ENCODE results near the gene RFX1. TPM values are rescaled to one million over a fixed set of nuclear protein-coding genes. Genes with fewer than 3 reads are reported as not detected.

The RFX1 gene
- total and polyA plus RNA-seq, 2 experiments from 2014 or later = 8.9 to 11.8 TPM

GRCh38 chr19:13931391-13932148, 74.5 kb downstream of the RFX1 start:
- DNase-seq (ENCODE audit: low spot score) (no peak), ATAC-seq (no peak)
- Mint-ChIP-seq H3K36me3 (ENCODE audit: low read depth) (peaks cover 15% of the 10 kb centered on the region), H3K4me1 (peaks cover 26% of the 10 kb centered on the region), H3K27me3 (ENCODE audit: insufficient read depth, low read depth, poor library complexity) (peaks cover 7% of the 10 kb centered on the region), H3K27ac (no peak overlapping the region), H3K4me3 (no peak overlapping the region), H3K9me3 (no peaks in the 10 kb centered on the region; the same call in 2 of the 3 replicates)
- no peak overlapping the region for H2AFZ ChIP-seq
- no peaks in the 10 kb centered on the region for H3K79me2 ChIP-seq (replicated peaks; ENCODE audit: insufficient read depth)
- H3K4me3 ChIP-seq = no peak overlapping the region
- H3K4me1 ChIP-seq (ENCODE audit: insufficient read depth) = peaks cover 9% of the 10 kb centered on the region; the same call in 1 of the 2 replicates
- no peaks in the 10 kb centered on the region for H3K27me3 ChIP-seq (ENCODE audit: insufficient read depth)
- TF ChIP-seq REST (IDR thresholded peaks at IDR 0.05; ENCODE audit: unreplicated experiment) = no peak
- TF ChIP-seq ZNF114 (CRISPR knock-in tag; IDR thresholded peaks at IDR 0.05) = no peak
- TF ChIP-seq EZH2phosphoT487 (IDR thresholded peaks at IDR 0.05; ENCODE audit: unreplicated experiment) = no peak
- TF ChIP-seq JUNB (IDR thresholded peaks at IDR 0.05; ENCODE audit: unreplicated experiment) = no peak
- TF ChIP-seq STAT1 (IDR thresholded peaks at IDR 0.05; ENCODE audit: unreplicated experiment) = no peak
- TF ChIP-seq ZNF331 (CRISPR knock-in tag; IDR thresholded peaks at IDR 0.05; ENCODE audit: low read depth) = no peak
- no peak for TF ChIP-seq CTCF (conservative IDR thresholded peaks at IDR 0.05; ENCODE audit: low read depth in 2 of 2)
- no peak for TF ChIP-seq NANOG (IDR thresholded peaks at IDR 0.05; ENCODE audit: borderline replicate concordance)
- TF ChIP-seq, protein P1, sequence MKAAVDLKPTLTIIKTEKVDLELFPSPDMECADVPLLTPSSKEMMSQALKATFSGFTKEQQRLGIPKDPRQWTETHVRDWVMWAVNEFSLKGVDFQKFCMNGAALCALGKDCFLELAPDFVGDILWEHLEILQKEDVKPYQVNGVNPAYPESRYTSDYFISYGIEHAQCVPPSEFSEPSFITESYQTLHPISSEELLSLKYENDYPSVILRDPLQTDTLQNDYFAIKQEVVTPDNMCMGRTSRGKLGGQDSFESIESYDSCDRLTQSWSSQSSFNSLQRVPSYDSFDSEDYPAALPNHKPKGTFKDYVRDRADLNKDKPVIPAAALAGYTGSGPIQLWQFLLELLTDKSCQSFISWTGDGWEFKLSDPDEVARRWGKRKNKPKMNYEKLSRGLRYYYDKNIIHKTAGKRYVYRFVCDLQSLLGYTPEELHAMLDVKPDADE (IDR thresholded peaks at IDR 0.05) = no peak
- peaks cover 15% of the 10 kb centered on the region for H3F3A ChIP-seq (replicated peaks; ENCODE audit: low read depth)
- no peak overlapping the region for H3K27ac ChIP-seq (ENCODE audit: low read depth)
- H4K20me1 ChIP-seq (replicated peaks; ENCODE audit: insufficient read depth) = no peaks in the 10 kb centered on the region; the same call in 1 of the 2 replicates
- 0 out of 2 replicates have a peak, but pooled peaks cover 4% of the 10 kb centered on the region for H3K36me3 ChIP-seq (ENCODE audit: insufficient read depth)
- no peaks in the 10 kb centered on the region for H3K9me2 ChIP-seq (ENCODE audit: insufficient read depth)
- H3K4me2 ChIP-seq = no peak overlapping the region
